Ishikawa (cell line): ENCODE data around the gene PDAP1.
A peak's percentile ranks its signal among the peaks of the same experiment; 100 is the strongest.

ENCODE experiments used
- CEBPB ChIP-seq: IDR thresholded peaks from 2 replicates; pipeline ENCODE4 v1.6.1; 2012
- CREB1 ChIP-seq: IDR thresholded peaks from 2 replicates; pipeline ENCODE4 v1.6.1; 2012; ENCODE audit warnings: low read depth
- EGR1 ChIP-seq: IDR thresholded peaks from 2 replicates; pipeline ENCODE4 v1.6.1; 2012
- EP300 ChIP-seq: IDR thresholded peaks from 2 replicates; pipeline ENCODE4 v1.6.1; 2012; ENCODE audit warnings: borderline replicate concordance
- FOXM1 ChIP-seq: IDR thresholded peaks from 2 replicates; pipeline ENCODE4 v1.6.1; 2012; ENCODE audit warnings: low read depth, borderline replicate concordance
- MAX ChIP-seq: IDR thresholded peaks from 2 replicates; pipeline ENCODE4 v1.6.1; 2012
- NFIC ChIP-seq: IDR thresholded peaks from 2 replicates; pipeline ENCODE4 v1.6.1; 2012
- RAD21 ChIP-seq: IDR thresholded peaks from 2 replicates; pipeline ENCODE4 v1.6.1; 2012; ENCODE audit warnings: low read depth
- REST ChIP-seq: IDR thresholded peaks from 2 replicates; pipeline ENCODE4 v1.6.1; 2012; ENCODE audit warnings: low read depth, mild to moderate bottlenecking
- TAF1 ChIP-seq: IDR thresholded peaks from 2 replicates; pipeline ENCODE4 v1.6.1; 2012; ENCODE audit warnings: low read depth, mild to moderate bottlenecking
- TCF12 ChIP-seq: IDR thresholded peaks from 2 replicates; pipeline ENCODE4 v1.6.1; 2012; ENCODE audit warnings: low read depth
- TEAD4 ChIP-seq: IDR thresholded peaks from 2 replicates; pipeline ENCODE4 v1.6.1; 2012
- USF1 ChIP-seq: IDR thresholded peaks from 2 replicates; pipeline ENCODE4 v1.6.1; 2012
- YY1 ChIP-seq: IDR thresholded peaks from 2 replicates; pipeline ENCODE4 v1.6.1; 2012; ENCODE audit warnings: low read depth
- ZBTB7A ChIP-seq: IDR thresholded peaks from 2 replicates; pipeline ENCODE4 v1.6.1; 2012; ENCODE audit warnings: low read depth

Gene PDAP1

GRCh38 chr7:99374111-99375064, 34.0 kb downstream of the PDAP1 start, which contains the start of gene ARPC1B:
ARPC1B (plus strand) TSS chr7:99374730; CDS start chr7:99385715, 10,985 bp downstream.
- TF ChIP-seq TCF12 = no peak
- no peak for TF ChIP-seq REST
- TF ChIP-seq USF1 = no peak
- TF ChIP-seq CEBPB = no peak
- TF ChIP-seq CREB1 = no peak
- TF ChIP-seq EGR1 = peak; percentile 87
- no peak for TF ChIP-seq FOXM1
- no peak for TF ChIP-seq YY1
- TF ChIP-seq EP300 = no peak
- no peak for TF ChIP-seq TEAD4
- no peak; the same call in 1 of the 2 replicates for TF ChIP-seq MAX
- peak; percentile 52; the same call in 1 of the 2 replicates for TF ChIP-seq TAF1
- TF ChIP-seq NFIC = no peak
- TF ChIP-seq RAD21 = no peak
- peak; percentile 69 for TF ChIP-seq ZBTB7A

- TF ChIP-seq EP300 (no peak), CEBPB (no peak), YY1 (no peak), ZBTB7A (no peak), TEAD4 (no peak), MAX (no peak), USF1 (no peak)
These were observed 35.0 kb downstream of the PDAP1 start for GRCh38 chr7:99373091-99374066.

- TF ChIP-seq EP300 = peak; percentile 43; the same call in 1 of the 2 replicates
- TF ChIP-seq TCF12 = peak; percentile 44; the same call in 1 of the 2 replicates
- TF ChIP-seq EGR1 = no peak
- TF ChIP-seq NFIC = peak; percentile 49; the same call in 1 of the 2 replicates
- peak; percentile 43; the same call in 1 of the 2 replicates for TF ChIP-seq TAF1
- peak; percentile 94 for TF ChIP-seq CEBPB
- peak; percentile 93 for TF ChIP-seq TEAD4
- peak; percentile 68 for TF ChIP-seq USF1
- no peak for TF ChIP-seq FOXM1
- TF ChIP-seq REST = no peak
- peak; percentile 46; the same call in 1 of the 2 replicates for TF ChIP-seq MAX
These were observed 35.9 kb downstream of the PDAP1 start for GRCh38 chr7:99372275-99373090.
